GM19395 (cell line): ENCODE results near the gene WNT9A.

Source experiments
- ATAC-seq: cut with Tn5 transposase; IDR thresholded peaks from one replicate; pipeline ENCODE4 v1.9.1; 2021; ENCODE audit warnings: mild to moderate bottlenecking, moderate library complexity; ENCODE audit not compliant: unreplicated experiment

Gene WNT9A

DNA sequence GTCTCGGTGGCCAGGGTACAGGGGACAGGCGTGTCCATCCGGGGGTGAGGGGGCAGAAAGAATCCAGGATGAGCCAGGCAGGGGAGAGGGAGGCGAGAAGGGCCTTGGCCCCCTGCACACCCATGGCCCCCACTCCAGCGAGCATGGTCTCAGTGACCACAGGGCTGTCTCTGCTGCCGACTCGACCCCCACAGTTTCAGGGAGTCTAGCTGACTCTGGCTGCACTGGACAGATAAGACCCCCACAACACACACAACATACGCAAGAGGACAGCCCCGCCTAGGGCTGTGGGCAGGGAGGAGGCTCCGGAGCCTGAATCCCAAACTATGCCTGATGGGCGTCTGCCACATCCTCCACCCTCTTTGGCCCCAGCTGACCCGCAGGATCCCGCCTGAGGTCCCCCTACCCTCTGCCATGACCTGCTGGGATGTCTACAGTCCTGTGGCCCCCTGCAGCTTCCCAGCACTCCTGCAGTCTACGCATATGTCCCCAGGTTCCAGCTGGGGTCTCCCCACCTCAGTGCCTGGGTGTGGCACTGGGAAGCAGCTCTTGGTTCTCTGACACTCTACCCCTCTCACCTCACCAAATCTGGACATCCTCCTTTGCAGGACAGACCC is 22.0 kb downstream of the WNT9A start:
- no peak for ATAC-seq

DNA sequence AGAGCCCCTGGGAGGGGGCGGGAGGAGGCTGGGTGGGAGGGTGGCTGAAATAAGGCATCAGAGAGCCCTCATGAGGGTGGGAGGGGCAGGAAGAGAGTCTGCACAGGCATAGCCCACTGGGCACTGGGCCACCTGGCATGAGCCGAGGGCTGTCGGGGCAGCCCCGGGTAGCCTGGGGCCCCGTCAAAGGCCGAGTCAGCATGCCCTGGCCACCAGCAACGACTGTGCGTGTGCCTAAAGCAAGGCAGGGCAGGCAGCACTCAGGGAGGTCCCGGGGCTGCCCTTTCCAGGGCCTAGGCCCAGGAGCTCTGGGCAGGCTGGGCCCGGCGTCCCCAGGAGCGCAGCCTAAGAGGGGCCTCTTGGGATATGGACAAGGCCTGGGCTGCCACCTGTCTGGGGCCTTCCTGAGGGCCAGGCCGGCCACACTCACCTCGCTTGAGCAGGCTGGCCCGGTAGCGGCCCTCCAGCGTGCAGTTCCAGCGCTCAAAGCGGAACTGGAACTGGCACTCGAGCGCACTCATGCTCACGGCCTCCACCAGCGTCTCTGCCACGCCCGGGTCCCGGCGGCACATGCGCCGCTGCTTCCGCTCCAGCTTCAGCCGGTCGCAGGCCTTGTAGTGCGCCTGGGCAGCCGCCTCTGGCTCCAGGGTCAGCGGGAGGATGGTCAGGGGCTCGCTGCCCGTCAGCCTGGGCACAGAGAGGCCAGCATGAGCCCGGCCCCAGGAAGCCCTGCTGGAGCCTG is 22.7 kb downstream of the WNT9A start:
- ATAC-seq = no peak

GRCh38 chr1:227924168-227924832 is 23.4 kb downstream of the WNT9A start:
- ATAC-seq = no peak

GRCh38 chr1:227923353-227924167 is 24.2 kb downstream of the WNT9A start:
- ATAC-seq = no peak

DNA sequence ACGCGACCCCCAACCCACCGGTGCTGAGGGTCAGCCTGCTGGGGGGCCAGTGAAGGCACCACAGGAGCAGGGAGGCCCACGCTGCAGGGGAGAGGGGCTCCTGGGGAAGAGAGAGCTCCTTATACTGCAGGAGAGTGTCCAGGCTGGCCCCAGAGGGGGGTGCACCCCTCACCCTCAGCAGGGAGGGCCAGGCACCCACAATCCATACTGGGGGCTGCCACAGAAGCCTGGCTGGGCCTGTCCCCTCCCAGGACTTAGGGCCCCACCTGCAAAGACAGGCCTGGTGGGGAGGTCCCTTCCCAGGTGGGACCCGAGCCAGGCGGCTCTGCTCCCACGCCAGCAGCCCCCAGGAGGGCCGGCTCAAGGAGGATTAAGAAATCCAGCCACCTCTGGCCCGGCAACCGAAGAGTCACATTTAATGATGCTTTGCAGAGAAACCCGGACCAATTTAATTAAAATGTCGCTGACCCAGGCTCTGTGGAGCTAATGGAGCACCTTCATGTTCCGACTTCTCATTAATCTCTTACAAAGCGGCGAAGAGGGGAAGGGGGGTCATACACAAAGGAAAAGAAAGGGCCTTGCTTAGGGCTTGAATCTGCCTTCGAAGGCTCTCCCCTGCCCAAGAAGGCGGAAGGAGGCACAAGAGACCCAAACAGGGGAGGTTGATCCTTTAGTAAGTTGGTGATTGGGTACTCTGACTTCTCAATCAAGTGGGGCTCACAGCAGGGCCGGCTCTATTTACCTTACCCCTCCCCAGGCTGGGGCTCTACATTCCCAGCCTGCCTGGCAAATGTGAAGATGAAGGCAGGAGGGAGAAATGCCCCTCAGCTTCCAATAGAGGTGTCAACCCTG is 25.0 kb downstream of the WNT9A start:
- ATAC-seq = no peak

- no peak for ATAC-seq
These were observed 26.1 kb downstream of the WNT9A start for GRCh38 chr1:227921461-227922185.

GRCh38 chr1:227920896-227921295 is 26.8 kb downstream of the WNT9A start:
- ATAC-seq = no peak

GRCh38 chr1:227920426-227920825 is 27.3 kb downstream of the WNT9A start:
- ATAC-seq = no peak

DNA sequence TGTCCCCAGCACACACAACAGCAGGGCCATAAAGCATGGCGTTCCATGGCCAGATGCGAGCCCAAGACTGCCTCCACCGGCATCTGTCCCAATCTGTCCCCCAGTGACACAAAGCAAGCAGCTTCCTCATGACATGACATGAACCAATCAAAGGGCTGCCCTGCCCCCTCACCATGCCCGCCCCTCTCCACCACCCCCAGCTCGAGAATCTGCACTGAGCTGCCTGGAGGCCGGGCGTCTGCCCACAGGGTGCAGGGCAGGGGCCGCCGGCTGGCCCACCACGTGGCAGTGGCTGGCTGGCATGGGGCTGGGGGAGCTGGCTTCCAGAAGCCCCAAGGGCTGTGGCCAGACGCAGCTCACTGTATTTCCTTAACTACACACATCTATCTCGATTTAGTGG is 27.8 kb downstream of the WNT9A start:
- ATAC-seq = no peak

- ATAC-seq = no peak
These were observed 29.0 kb downstream of the WNT9A start for GRCh38 chr1:227918736-227919135.

GRCh38 chr1:227918083-227918700 is 29.5 kb downstream of the WNT9A start:
- no peak for ATAC-seq

- no peak for ATAC-seq
These were observed 30.4 kb downstream of the WNT9A start for GRCh38 chr1:227917081-227917950.

GRCh38 chr1:227916655-227917054 is 31.1 kb downstream of the WNT9A start:
- ATAC-seq = no peak

GRCh38 chr1:227915564-227916553 is 31.9 kb downstream of the WNT9A start:
- ATAC-seq = no peak

GRCh38 chr1:227914801-227915563 is 32.8 kb downstream of the WNT9A start:
- ATAC-seq = no peak
